ENCODE data around the gene IARS2. TPM values are rescaled to one million over a fixed set of nuclear protein-coding genes. Genes with fewer than 3 reads are reported as not detected.
"Not testable (repeated sequence)": the region's sequence is repeated elsewhere in the genome, so short reads cannot be mapped to it uniquely, and the experiment has no call there.

Gene IARS2
- total and polyA plus RNA-seq, 2 donors (not counting 3 experiments of a cell fraction or from before 2014, with no cell fraction given): 15.5 to 62.8 TPM

- no peak overlapping the region for H3K9ac ChIP-seq (replicated peaks; ENCODE audit: extremely low read depth, insufficient read depth, low read length)
- H3K9me1 ChIP-seq (replicated peaks; ENCODE audit: control insufficient read depth, extremely low read depth, insufficient read depth, low read length): no peaks in the 10 kb centered on the region
- ChIA-PET CTCF (interaction anchor here (0.7 to 2.4 kb wide), 7 partner anchors 10 to 110 kb away, joined by 3 to 22 read pairs (median 4); partner anchors contain the start of gene BPNT1), POLR2A (no interaction called here)
- H4K20me1 ChIP-seq (replicated peaks; ENCODE audit: control insufficient read depth, extremely low read depth, insufficient read depth, low read length): no peaks in the 10 kb centered on the region
- dilution Hi-C loops (cut with MboI; ENCODE audit: extremely low pct_ligation_motif_present, low sequenced_read_pairs) (no loop called here), intact Hi-C loops (cut with micrococcal nuclease) (loop anchor here (10.0 kb wide), 1 partner anchor 265 kb away; no protein-coding TSS in a partner anchor)
- no TSS peak for BruUV-seq (replicated peaks)
- H2AFZ ChIP-seq (ENCODE audit: low read depth, low read length): no peak overlapping the region
- no peaks in the 10 kb centered on the region for H3K27me3 ChIP-seq (ENCODE audit: control insufficient read depth in 2 of 2, insufficient read depth in 2 of 2, low read length in 2 of 2)
- no peak overlapping the region for H3K4me3 ChIP-seq (replicated peaks in 1 of 3; ENCODE audit: insufficient read depth in 1 of 3, low read depth in 1 of 3, low read length in 3 of 3)
- peak; percentile 23 for DNase-seq (ENCODE audit: low read depth, low spot score)
- no peak for FAIRE-seq
- peaks cover 3% of the 10 kb centered on the region for H3K4me1 ChIP-seq (ENCODE audit: control insufficient read depth, extremely low read depth, insufficient read depth, low read length)
- TF ChIP-seq POLR2AphosphoS5 (IDR thresholded peaks at IDR 0.05; ENCODE audit: insufficient read depth, low read depth, low read length) (no peak), GATA2 (IDR thresholded peaks at IDR 0.05; ENCODE audit: insufficient read depth, insufficient read length, low read depth, low read length) (no peak), MAX (IDR thresholded peaks at IDR 0.05; ENCODE audit: insufficient read depth, insufficient read length) (no peak), POLR2A (IDR thresholded peaks at IDR 0.05; ENCODE audit: low read depth, low read length) (no peak), FOS (IDR thresholded peaks at IDR 0.05; ENCODE audit: borderline replicate concordance, insufficient read depth, low read length) (no peak), JUN (IDR thresholded peaks at IDR 0.05; ENCODE audit: borderline replicate concordance, insufficient read depth, insufficient read length, low read depth) (no peak), EZH2 (IDR thresholded peaks at IDR 0.05; ENCODE audit: borderline replicate concordance, low read depth, low read length, severe bottlenecking) (no peak)
- TF ChIP-seq, protein P1, sequence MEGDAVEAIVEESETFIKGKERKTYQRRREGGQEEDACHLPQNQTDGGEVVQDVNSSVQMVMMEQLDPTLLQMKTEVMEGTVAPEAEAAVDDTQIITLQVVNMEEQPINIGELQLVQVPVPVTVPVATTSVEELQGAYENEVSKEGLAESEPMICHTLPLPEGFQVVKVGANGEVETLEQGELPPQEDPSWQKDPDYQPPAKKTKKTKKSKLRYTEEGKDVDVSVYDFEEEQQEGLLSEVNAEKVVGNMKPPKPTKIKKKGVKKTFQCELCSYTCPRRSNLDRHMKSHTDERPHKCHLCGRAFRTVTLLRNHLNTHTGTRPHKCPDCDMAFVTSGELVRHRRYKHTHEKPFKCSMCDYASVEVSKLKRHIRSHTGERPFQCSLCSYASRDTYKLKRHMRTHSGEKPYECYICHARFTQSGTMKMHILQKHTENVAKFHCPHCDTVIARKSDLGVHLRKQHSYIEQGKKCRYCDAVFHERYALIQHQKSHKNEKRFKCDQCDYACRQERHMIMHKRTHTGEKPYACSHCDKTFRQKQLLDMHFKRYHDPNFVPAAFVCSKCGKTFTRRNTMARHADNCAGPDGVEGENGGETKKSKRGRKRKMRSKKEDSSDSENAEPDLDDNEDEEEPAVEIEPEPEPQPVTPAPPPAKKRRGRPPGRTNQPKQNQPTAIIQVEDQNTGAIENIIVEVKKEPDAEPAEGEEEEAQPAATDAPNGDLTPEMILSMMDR (IDR thresholded peaks at IDR 0.05; ENCODE audit: extremely low read depth in 1 of 2, insufficient read depth in 1 of 2, low read depth in 1 of 2, low read length in 2 of 2): no peak
- H3K36me3 ChIP-seq (ENCODE audit: control insufficient read depth in 2 of 2, extremely low read depth in 1 of 2, insufficient read depth in 2 of 2, low read length in 2 of 2): peaks cover 0 to 10% of the 10 kb centered on the region in 2 experiments
- no peaks in the 10 kb centered on the region for H3K9me3 ChIP-seq (replicated peaks; ENCODE audit: control insufficient read depth, insufficient read depth, low read length)
- no peak overlapping the region for H3K27ac ChIP-seq (ENCODE audit: insufficient read depth, low read depth, low read length)
- H3K4me2 ChIP-seq (ENCODE audit: insufficient read depth, low read length): no peak overlapping the region
- peaks cover 7% of the 10 kb centered on the region for H3K79me2 ChIP-seq (ENCODE audit: control insufficient read depth, insufficient read depth, low read length)
Measured at GRCh38 chr1:220099826-220100225, 5.9 kb downstream of the IARS2 start.

DNA sequence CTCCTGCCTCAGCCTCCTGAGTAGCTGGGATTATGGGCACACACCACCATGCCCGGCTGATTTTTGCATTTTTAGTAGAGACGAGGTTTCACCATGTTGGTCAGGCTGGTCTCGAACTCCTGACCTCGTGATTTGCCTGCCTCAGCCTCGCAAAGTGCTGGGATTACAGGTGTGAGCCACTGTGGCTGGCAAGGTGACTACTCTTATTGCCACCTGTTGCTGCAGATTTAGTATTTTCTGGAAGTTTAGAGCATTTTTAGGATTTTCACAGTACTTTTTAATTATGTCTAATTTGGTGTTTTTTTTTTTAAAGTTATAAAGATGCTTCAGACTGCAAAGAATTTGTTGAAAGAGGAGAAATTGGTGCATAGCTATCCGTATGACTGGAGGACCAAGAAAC, 16.5 kb downstream of the IARS2 start:
- FAIRE-seq; H3K9ac ChIP-seq (replicated peaks; ENCODE audit: extremely low read depth, insufficient read depth, low read length): not testable (repeated sequence)

GRCh38 chr1:220112600-220112999, 18.7 kb downstream of the IARS2 start:
- DNase-seq (ENCODE audit: low read depth, low spot score); intact Hi-C loops (cut with micrococcal nuclease); H3K4me2 ChIP-seq (ENCODE audit: insufficient read depth, low read length); BruUV-seq (replicated peaks); dilution Hi-C loops (cut with MboI; ENCODE audit: extremely low pct_ligation_motif_present, low sequenced_read_pairs); H3K9ac ChIP-seq (replicated peaks; ENCODE audit: extremely low read depth, insufficient read depth, low read length); POLR2A ChIA-PET; FAIRE-seq; H3K36me3 ChIP-seq (ENCODE audit: control insufficient read depth in 2 of 2, extremely low read depth in 1 of 2, insufficient read depth in 2 of 2, low read length in 2 of 2); H3K27me3 ChIP-seq (ENCODE audit: control insufficient read depth in 2 of 2, insufficient read depth in 2 of 2, low read length in 2 of 2); H3K79me2 ChIP-seq (ENCODE audit: control insufficient read depth, insufficient read depth, low read length); H3K9me3 ChIP-seq (replicated peaks; ENCODE audit: control insufficient read depth, insufficient read depth, low read length); H2AFZ ChIP-seq (ENCODE audit: low read depth, low read length); H3K9me1 ChIP-seq (replicated peaks; ENCODE audit: control insufficient read depth, extremely low read depth, insufficient read depth, low read length); H3K4me3 ChIP-seq (replicated peaks in 1 of 3; ENCODE audit: insufficient read depth in 1 of 3, low read depth in 1 of 3, low read length in 3 of 3); H4K20me1 ChIP-seq (replicated peaks; ENCODE audit: control insufficient read depth, extremely low read depth, insufficient read depth, low read length); H3K4me1 ChIP-seq (ENCODE audit: control insufficient read depth, extremely low read depth, insufficient read depth, low read length); H3K27ac ChIP-seq (ENCODE audit: insufficient read depth, low read depth, low read length): not testable (repeated sequence)
- CTCF ChIA-PET: interaction anchor here (0.6 to 3.1 kb wide), 24 partner anchors 8 to 135 kb away, joined by 3 to 28 read pairs (median 4); partner anchors contain the start of genes BPNT1, EPRS1 and IARS2

More for the DNA sequence above, 16.5 kb downstream of the IARS2 start:
- H3K4me3 ChIP-seq (replicated peaks in 1 of 3; ENCODE audit: insufficient read depth in 1 of 3, low read depth in 1 of 3, low read length in 3 of 3); H3K9me3 ChIP-seq (replicated peaks; ENCODE audit: control insufficient read depth, insufficient read depth, low read length); H3K36me3 ChIP-seq (ENCODE audit: control insufficient read depth in 2 of 2, extremely low read depth in 1 of 2, insufficient read depth in 2 of 2, low read length in 2 of 2); H3K4me2 ChIP-seq (ENCODE audit: insufficient read depth, low read length); H3K9me1 ChIP-seq (replicated peaks; ENCODE audit: control insufficient read depth, extremely low read depth, insufficient read depth, low read length); H3K27me3 ChIP-seq (ENCODE audit: control insufficient read depth in 2 of 2, insufficient read depth in 2 of 2, low read length in 2 of 2); dilution Hi-C loops (cut with MboI; ENCODE audit: extremely low pct_ligation_motif_present, low sequenced_read_pairs); H3K27ac ChIP-seq (ENCODE audit: insufficient read depth, low read depth, low read length); intact Hi-C loops (cut with micrococcal nuclease); BruUV-seq (replicated peaks); H3K4me1 ChIP-seq (ENCODE audit: control insufficient read depth, extremely low read depth, insufficient read depth, low read length); H3K79me2 ChIP-seq (ENCODE audit: control insufficient read depth, insufficient read depth, low read length); H4K20me1 ChIP-seq (replicated peaks; ENCODE audit: control insufficient read depth, extremely low read depth, insufficient read depth, low read length); DNase-seq (ENCODE audit: low read depth, low spot score); POLR2A ChIA-PET; H2AFZ ChIP-seq (ENCODE audit: low read depth, low read length): not testable (repeated sequence)
- CTCF ChIA-PET: interaction anchor here (1.0 kb wide), 1 partner anchor 10 kb away, joined by 3 read pairs; no protein-coding TSS in a partner anchor

Data from endothelial cell of umbilical vein (primary cell).